ENCODE measurements around the gene RUNX2. TPM values are rescaled to one million over a fixed set of nuclear protein-coding genes. Genes with fewer than 3 reads are reported as not detected.

The RUNX2 gene
- total RNA-seq, 4 donors from 2014 or later, result 0.78 to 2.0 (median 0.94) TPM

- TF ChIP-seq, protein P1, sequence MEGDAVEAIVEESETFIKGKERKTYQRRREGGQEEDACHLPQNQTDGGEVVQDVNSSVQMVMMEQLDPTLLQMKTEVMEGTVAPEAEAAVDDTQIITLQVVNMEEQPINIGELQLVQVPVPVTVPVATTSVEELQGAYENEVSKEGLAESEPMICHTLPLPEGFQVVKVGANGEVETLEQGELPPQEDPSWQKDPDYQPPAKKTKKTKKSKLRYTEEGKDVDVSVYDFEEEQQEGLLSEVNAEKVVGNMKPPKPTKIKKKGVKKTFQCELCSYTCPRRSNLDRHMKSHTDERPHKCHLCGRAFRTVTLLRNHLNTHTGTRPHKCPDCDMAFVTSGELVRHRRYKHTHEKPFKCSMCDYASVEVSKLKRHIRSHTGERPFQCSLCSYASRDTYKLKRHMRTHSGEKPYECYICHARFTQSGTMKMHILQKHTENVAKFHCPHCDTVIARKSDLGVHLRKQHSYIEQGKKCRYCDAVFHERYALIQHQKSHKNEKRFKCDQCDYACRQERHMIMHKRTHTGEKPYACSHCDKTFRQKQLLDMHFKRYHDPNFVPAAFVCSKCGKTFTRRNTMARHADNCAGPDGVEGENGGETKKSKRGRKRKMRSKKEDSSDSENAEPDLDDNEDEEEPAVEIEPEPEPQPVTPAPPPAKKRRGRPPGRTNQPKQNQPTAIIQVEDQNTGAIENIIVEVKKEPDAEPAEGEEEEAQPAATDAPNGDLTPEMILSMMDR (IDR thresholded peaks at IDR 0.05 in 4 of 5, conservative IDR thresholded peaks at IDR 0.05 in 1 of 5), result no peak
- no peak for TF ChIP-seq POLR2A (IDR thresholded peaks at IDR 0.05)
- H3K4me3 ChIP-seq, result no peak overlapping the region
- H3K9me3 ChIP-seq, result no peaks in the 10 kb centered on the region
- peaks cover 19 to 26% (median 25%) of the 10 kb centered on the region in 3 donors for H3K27me3 ChIP-seq
- DNase-seq, result no peak
- H3K36me3 ChIP-seq, result no peaks in the 10 kb centered on the region
- intact Hi-C loops (cut with DNase I; ENCODE audit: low total_unique reads), result no loop called here
- no peak for ATAC-seq
- in situ Hi-C loops (cut with MboI; ENCODE audit: low sequenced_read_pairs in 4 of 4), result loop anchor here in 1 of 4 donors (10.0 kb wide), 1 partner anchor 289 kb away; no protein-coding TSS in a partner anchor
- no peak overlapping the region for H3K27ac ChIP-seq
- peaks cover 5 to 15% of the 10 kb centered on the region in 2 donors for H3K4me1 ChIP-seq
These were observed 98.1 kb downstream of the RUNX2 start for GRCh38 chr6:45426251-45426650.

GRCh38 chr6:45427726-45428125, 99.6 kb downstream of the RUNX2 start:
- TF ChIP-seq, protein P1 (IDR thresholded peaks at IDR 0.05 in 4 of 5, conservative IDR thresholded peaks at IDR 0.05 in 1 of 5), result no peak
- TF ChIP-seq POLR2A (IDR thresholded peaks at IDR 0.05), result no peak
- no peaks in the 10 kb centered on the region for H3K36me3 ChIP-seq
- H3K4me1 ChIP-seq, result peaks cover 5 to 10% of the 10 kb centered on the region in 2 donors
- in situ Hi-C loops (cut with MboI; ENCODE audit: low sequenced_read_pairs in 4 of 4), result loop anchor here in 1 of 4 donors (10.0 kb wide), 1 partner anchor 287 kb away; no protein-coding TSS in a partner anchor
- no peak for ATAC-seq
- H3K27me3 ChIP-seq, result peaks cover 14 to 17% (median 16%) of the 10 kb centered on the region in 3 donors
- intact Hi-C loops (cut with DNase I; ENCODE audit: low total_unique reads), result no loop called here
- no peak overlapping the region for H3K27ac ChIP-seq
- no peak for DNase-seq
- H3K4me3 ChIP-seq, result no peak overlapping the region
- H3K9me3 ChIP-seq, result no peaks in the 10 kb centered on the region

- in situ Hi-C loops (cut with MboI; ENCODE audit: low sequenced_read_pairs in 4 of 4) (loop anchor here in 1 of 4 donors (10.0 kb wide), 1 partner anchor 286 kb away; no protein-coding TSS in a partner anchor), intact Hi-C loops (cut with DNase I; ENCODE audit: low total_unique reads) (no loop called here)
- no peaks in the 10 kb centered on the region for H3K9me3 ChIP-seq
- H3K4me3 ChIP-seq, result no peak overlapping the region
- no peak overlapping the region for H3K27ac ChIP-seq
- ATAC-seq, result no peak
- no peak for DNase-seq
- no peaks in the 10 kb centered on the region for H3K4me1 ChIP-seq
- peaks cover 4 to 7% (median 7%) of the 10 kb centered on the region in 3 donors for H3K27me3 ChIP-seq
- no peaks in the 10 kb centered on the region for H3K36me3 ChIP-seq
- TF ChIP-seq, protein P1 (IDR thresholded peaks at IDR 0.05 in 4 of 5, conservative IDR thresholded peaks at IDR 0.05 in 1 of 5), result no peak
- TF ChIP-seq POLR2A (IDR thresholded peaks at IDR 0.05), result no peak
These were observed 100.6 kb downstream of the RUNX2 start for GRCh38 chr6:45428727-45429126.

- H3K4me1 ChIP-seq, result no peaks in the 10 kb centered on the region
- H3K9me3 ChIP-seq, result no peaks in the 10 kb centered on the region
- intact Hi-C loops (cut with DNase I; ENCODE audit: low total_unique reads) (no loop called here), in situ Hi-C loops (cut with MboI; ENCODE audit: low sequenced_read_pairs in 4 of 4) (no loop called here)
- no peaks in the 10 kb centered on the region for H3K27me3 ChIP-seq
- ATAC-seq (no peak), DNase-seq (no peak)
- no peak overlapping the region for H3K27ac ChIP-seq
- TF ChIP-seq POLR2A (IDR thresholded peaks at IDR 0.05), result no peak
- TF ChIP-seq, protein P1 (IDR thresholded peaks at IDR 0.05 in 4 of 5, conservative IDR thresholded peaks at IDR 0.05 in 1 of 5), result no peak
- H3K36me3 ChIP-seq, result no peaks in the 10 kb centered on the region
- no peak overlapping the region for H3K4me3 ChIP-seq
These were observed 102.6 kb downstream of the RUNX2 start for GRCh38 chr6:45430590-45431202.

Measured in gastrocnemius medialis (tissue), 4 donors.